ENCODE data around the gene PPP1R8. TPM values are rescaled to one million over a fixed set of nuclear protein-coding genes. Genes with fewer than 3 reads are reported as not detected.

Gene PPP1R8
- polyA plus RNA-seq, 1 donor (not counting 4 experiments of a cell fraction or from before 2014, with no cell fraction given), result 56.2 TPM

DNA sequence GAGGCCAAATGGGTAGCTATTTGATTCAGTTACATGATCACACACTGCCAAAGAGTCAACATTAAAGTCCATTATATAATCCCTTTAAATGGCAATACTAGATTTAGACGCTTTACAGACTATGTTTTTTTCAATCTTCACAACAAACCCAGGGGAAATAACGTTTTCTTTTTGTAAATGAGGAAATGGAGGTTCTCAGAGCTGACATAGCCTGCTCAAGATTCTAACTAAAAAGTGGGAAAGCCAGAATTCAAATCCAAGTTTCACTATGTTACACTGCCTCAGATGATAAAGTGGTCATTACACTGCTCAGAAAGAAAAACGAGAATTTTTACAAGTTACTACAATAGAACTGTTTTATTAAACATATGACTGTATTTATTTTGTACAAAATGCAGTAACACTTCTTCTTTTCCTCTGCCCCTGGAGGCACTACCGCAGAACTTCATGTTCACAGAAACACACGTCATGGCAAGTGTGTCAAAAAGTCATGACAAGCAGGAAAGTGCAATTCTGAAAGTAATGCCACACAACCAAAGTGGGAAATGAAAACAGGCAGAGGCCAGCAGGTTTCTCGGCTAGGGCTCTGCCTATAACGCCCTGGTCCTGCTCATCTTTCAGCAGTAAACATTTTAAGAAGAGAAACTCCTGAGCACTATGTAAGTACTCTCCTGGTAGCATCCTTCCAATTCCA is 60.8 kb downstream of the PPP1R8 start:
- Histone ChIP-seq H3K79me2 (ENCODE audit: control insufficient read depth, insufficient read depth, low read length) (no peaks in the 10 kb centered on the region), H4K20me1 (ENCODE audit: control insufficient read depth, extremely low read depth, insufficient read depth, low read length) (no peaks in the 10 kb centered on the region), H3K27me3 (ENCODE audit: control insufficient read depth, extremely low read depth, insufficient read depth, low read length) (no peaks in the 10 kb centered on the region), H2AFZ (ENCODE audit: control insufficient read depth, low read length) (no peak overlapping the region), H3K9ac (ENCODE audit: control insufficient read depth, extremely low read depth, insufficient read depth, low read length) (no peak overlapping the region), H3K36me3 (ENCODE audit: control insufficient read depth in 2 of 2, extremely low read depth in 1 of 2, insufficient read depth in 2 of 2, low read length in 2 of 2) (peaks cover 12 to 23% of the 10 kb centered on the region in 2 experiments), H3K9me1 (ENCODE audit: control insufficient read depth, extremely low read depth, insufficient read depth, low read length) (no peaks in the 10 kb centered on the region), H3K4me2 (ENCODE audit: control insufficient read depth, extremely low read depth, insufficient read depth, low read depth, low read length) (no peak overlapping the region), H3K9me3 (ENCODE audit: control insufficient read depth, low read depth, low read length) (no peaks in the 10 kb centered on the region), H3K4me1 (ENCODE audit: control insufficient read depth, extremely low read depth, insufficient read depth, low read length) (no peaks in the 10 kb centered on the region), H3K4me3 (ENCODE audit: control insufficient read depth in 2 of 3, extremely low read depth in 1 of 3, insufficient read depth in 2 of 3, low read depth in 1 of 3, low read length in 3 of 3) (no peak overlapping the region), H3K27ac (ENCODE audit: control insufficient read depth, insufficient read depth, low read length) (no peak overlapping the region)
- TF ChIP-seq, protein P1, sequence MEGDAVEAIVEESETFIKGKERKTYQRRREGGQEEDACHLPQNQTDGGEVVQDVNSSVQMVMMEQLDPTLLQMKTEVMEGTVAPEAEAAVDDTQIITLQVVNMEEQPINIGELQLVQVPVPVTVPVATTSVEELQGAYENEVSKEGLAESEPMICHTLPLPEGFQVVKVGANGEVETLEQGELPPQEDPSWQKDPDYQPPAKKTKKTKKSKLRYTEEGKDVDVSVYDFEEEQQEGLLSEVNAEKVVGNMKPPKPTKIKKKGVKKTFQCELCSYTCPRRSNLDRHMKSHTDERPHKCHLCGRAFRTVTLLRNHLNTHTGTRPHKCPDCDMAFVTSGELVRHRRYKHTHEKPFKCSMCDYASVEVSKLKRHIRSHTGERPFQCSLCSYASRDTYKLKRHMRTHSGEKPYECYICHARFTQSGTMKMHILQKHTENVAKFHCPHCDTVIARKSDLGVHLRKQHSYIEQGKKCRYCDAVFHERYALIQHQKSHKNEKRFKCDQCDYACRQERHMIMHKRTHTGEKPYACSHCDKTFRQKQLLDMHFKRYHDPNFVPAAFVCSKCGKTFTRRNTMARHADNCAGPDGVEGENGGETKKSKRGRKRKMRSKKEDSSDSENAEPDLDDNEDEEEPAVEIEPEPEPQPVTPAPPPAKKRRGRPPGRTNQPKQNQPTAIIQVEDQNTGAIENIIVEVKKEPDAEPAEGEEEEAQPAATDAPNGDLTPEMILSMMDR (optimal IDR thresholded peaks at IDR 0.05 in 1 of 3, IDR thresholded peaks at IDR 0.05 in 1 of 3, conservative IDR thresholded peaks at IDR 0.05 in 1 of 3; ENCODE audit: extremely low read depth in 1 of 3, insufficient read depth in 2 of 3, low read length in 3 of 3), result no peak
- TF ChIP-seq EZH2 (IDR thresholded peaks at IDR 0.05; ENCODE audit: low read length), result no peak
- FAIRE-seq, result no peak
- DNase-seq (ENCODE audit: low read depth, low spot score), result no peak
- dilution Hi-C loops (cut with MboI; ENCODE audit: extremely low pct_ligation_motif_present, low sequenced_read_pairs), result no loop called here

- Histone ChIP-seq H3K9me1 (ENCODE audit: control insufficient read depth, extremely low read depth, insufficient read depth, low read length) (no peaks in the 10 kb centered on the region), H3K4me2 (ENCODE audit: control insufficient read depth, extremely low read depth, insufficient read depth, low read depth, low read length) (no peak overlapping the region), H2AFZ (ENCODE audit: control insufficient read depth, low read length) (no peak overlapping the region), H3K9me3 (ENCODE audit: control insufficient read depth, low read depth, low read length) (no peaks in the 10 kb centered on the region), H3K36me3 (ENCODE audit: control insufficient read depth in 2 of 2, extremely low read depth in 1 of 2, insufficient read depth in 2 of 2, low read length in 2 of 2) (peaks cover 13 to 22% of the 10 kb centered on the region in 2 experiments), H3K9ac (ENCODE audit: control insufficient read depth, extremely low read depth, insufficient read depth, low read length) (no peak overlapping the region), H4K20me1 (ENCODE audit: control insufficient read depth, extremely low read depth, insufficient read depth, low read length) (no peaks in the 10 kb centered on the region), H3K27me3 (ENCODE audit: control insufficient read depth, extremely low read depth, insufficient read depth, low read length) (no peaks in the 10 kb centered on the region), H3K4me1 (ENCODE audit: control insufficient read depth, extremely low read depth, insufficient read depth, low read length) (no peaks in the 10 kb centered on the region), H3K27ac (ENCODE audit: control insufficient read depth, insufficient read depth, low read length) (no peak overlapping the region), H3K4me3 (ENCODE audit: control insufficient read depth in 2 of 3, extremely low read depth in 1 of 3, insufficient read depth in 2 of 3, low read depth in 1 of 3, low read length in 3 of 3) (no peak overlapping the region), H3K79me2 (ENCODE audit: control insufficient read depth, insufficient read depth, low read length) (no peaks in the 10 kb centered on the region)
- TF ChIP-seq, protein P1 (optimal IDR thresholded peaks at IDR 0.05 in 1 of 3, IDR thresholded peaks at IDR 0.05 in 1 of 3, conservative IDR thresholded peaks at IDR 0.05 in 1 of 3; ENCODE audit: extremely low read depth in 1 of 3, insufficient read depth in 2 of 3, low read length in 3 of 3), result no peak
- TF ChIP-seq EZH2 (IDR thresholded peaks at IDR 0.05; ENCODE audit: low read length), result no peak
- dilution Hi-C loops (cut with MboI; ENCODE audit: extremely low pct_ligation_motif_present, low sequenced_read_pairs), result no loop called here
- no peak for FAIRE-seq
- DNase-seq (ENCODE audit: low read depth, low spot score), result no peak
Measured at GRCh38 chr1:27894521-27894920, 63.9 kb downstream of the PPP1R8 start.

Small RNA genes lying within 50 kb of the gene (small RNA-seq; reads per million reads assigned to genes)
- gene RNU6-1245P (ENCODE audit: insufficient read length in 3 of 3, low read depth in 3 of 3, low replicate concordance in 1 of 3), result 0 reads per million in 3 experiments
- gene SCARNA1 (ENCODE audit: insufficient read length in 3 of 3, low read depth in 3 of 3, low replicate concordance in 1 of 3), result 58.9 to 232 (median 152) reads per million in 3 experiments

Other genes with a start within 250 kb of the PPP1R8 start
- 3.9 to 4.2 TPM (median 4.1 TPM) in 3 replicates for gene AHDC1, start 226.6 kb upstream of the PPP1R8 start, polyA plus RNA-seq
- 0.04 to 0.17 TPM in 2 of 3 replicates, not detected in the other for gene FGR, start 195.6 kb upstream of the PPP1R8 start, polyA plus RNA-seq
- gene IFI6, start 158.6 kb upstream of the PPP1R8 start, polyA plus RNA-seq, result 408 to 1,278 TPM (median 618 TPM) in 3 replicates
- gene FAM76A, start 104.8 kb upstream of the PPP1R8 start, polyA plus RNA-seq, result 7.1 to 13.5 TPM (median 12.0 TPM) in 3 replicates
- 23.4 to 29.9 TPM (median 23.4 TPM) in 3 replicates for gene STX12, start 57.6 kb upstream of the PPP1R8 start, polyA plus RNA-seq
- gene THEMIS2, start 41.8 kb downstream of the PPP1R8 start, polyA plus RNA-seq, result 1.3 to 3.5 TPM (median 1.6 TPM) in 3 replicates
- 24.5 to 35.4 TPM (median 30.1 TPM) in 3 replicates for gene RPA2, start 83.8 kb downstream of the PPP1R8 start, polyA plus RNA-seq
- gene SMPDL3B, start 104.2 kb downstream of the PPP1R8 start, polyA plus RNA-seq, result 0.51 to 1.3 TPM (median 0.61 TPM) in 3 replicates
- 2.5 to 3.9 TPM (median 3.2 TPM) in 3 replicates for gene XKR8, start 129.2 kb downstream of the PPP1R8 start, polyA plus RNA-seq